Hematopoietic multipotent progenitor cell treated with erythropoietin and hydrocortisone succinate and interleukin-3 and kit ligand, for 6 days (in vitro differentiated cells): ENCODE measurements around the gene RBCK1.
A peak's percentile ranks its signal among the peaks of the same experiment; 100 is the strongest.
"Not testable (repeated sequence)": the region's sequence is repeated elsewhere in the genome, so short reads cannot be mapped to it uniquely, and the experiment has no call there.

Experiments
- DNase-seq: peaks from one replicate; pipeline ENCODE4 v3.0.0-alpha.2; 2015

The RBCK1 gene

GRCh38 chr20:440148-440547, 32.0 kb downstream of the RBCK1 start:
- no peak for DNase-seq

GRCh38 chr20:440636-441035, 32.5 kb downstream of the RBCK1 start:
- no peak for DNase-seq

GRCh38 chr20:443223-443775, 35.2 kb downstream of the RBCK1 start:
- no peak for DNase-seq

GRCh38 chr20:444117-444516, 36.0 kb downstream of the RBCK1 start:
- no peak for DNase-seq

GRCh38 chr20:444862-445426, 36.8 kb downstream of the RBCK1 start:
- DNase-seq, result no peak

- DNase-seq, result no peak
Measured at GRCh38 chr20:445514-446336, 37.6 kb downstream of the RBCK1 start.

GRCh38 chr20:452021-452420, 43.9 kb downstream of the RBCK1 start:
- not testable (repeated sequence) for DNase-seq

- DNase-seq, result no peak
Measured at GRCh38 chr20:454951-455350, 46.9 kb downstream of the RBCK1 start.

- no peak for DNase-seq
Measured at GRCh38 chr20:458776-459175, 50.7 kb downstream of the RBCK1 start.

GRCh38 chr20:460180-460579, 52.1 kb downstream of the RBCK1 start:
- DNase-seq, result peak; percentile 69

GRCh38 chr20:460707-461106, 52.6 kb downstream of the RBCK1 start:
- DNase-seq, result peak; percentile 73

GRCh38 chr20:461254-462198, 53.4 kb downstream of the RBCK1 start:
- peak; percentile 66 for DNase-seq

GRCh38 chr20:462199-462991, 54.3 kb downstream of the RBCK1 start, which contains the start of gene TBC1D20:
TSS of gene TBC1D20 (minus strand) at chr20:462533. CDS start at chr20:462405, 128 bp downstream.
- peak; percentile 94 for DNase-seq

- DNase-seq, result no peak
Measured at GRCh38 chr20:467755-468154, 59.7 kb downstream of the RBCK1 start.

- DNase-seq, result peak; percentile 38
Measured at GRCh38 chr20:469746-470490, 61.8 kb downstream of the RBCK1 start.

GRCh38 chr20:472137-472846, 64.2 kb downstream of the RBCK1 start:
- DNase-seq, result no peak

- DNase-seq, result no peak
Measured at GRCh38 chr20:472889-473292, 64.8 kb downstream of the RBCK1 start.

GRCh38 chr20:474581-474980, 66.5 kb downstream of the RBCK1 start:
- DNase-seq, result no peak

- DNase-seq, result no peak
Measured at GRCh38 chr20:475463-476357, 67.6 kb downstream of the RBCK1 start.
